Hepatocyte (in vitro differentiated cells): Measurements from ENCODE around the gene SLC39A8.

Source experiments
- EZH2 ChIP-seq: fragments of 200-600 bp; sonication (generic); IDR thresholded peaks from 2 replicates; pipeline ENCODE4 v1.6.1; 2016; ENCODE audit warnings: antibody characterized with exemption, mild to moderate bottlenecking, borderline replicate concordance
- EZH2phosphoT487 ChIP-seq: fragments of 200-600 bp; sonication (generic); IDR thresholded peaks from one replicate; pipeline ENCODE4 v1.6.1; 2018; ENCODE audit warnings: antibody characterized with exemption, mild to moderate bottlenecking, low read depth, moderate library complexity; ENCODE audit not compliant: unreplicated experiment, severe bottlenecking
- TF ChIP-seq, protein P1 (sequence below): fragments of 200-600 bp; sonication (generic); IDR thresholded peaks from 2 replicates; pipeline ENCODE4 v1.5.1; 2016; ENCODE audit warnings: antibody characterized with exemption, mild to moderate bottlenecking; ENCODE audit not compliant: poor library complexity

DNA sequence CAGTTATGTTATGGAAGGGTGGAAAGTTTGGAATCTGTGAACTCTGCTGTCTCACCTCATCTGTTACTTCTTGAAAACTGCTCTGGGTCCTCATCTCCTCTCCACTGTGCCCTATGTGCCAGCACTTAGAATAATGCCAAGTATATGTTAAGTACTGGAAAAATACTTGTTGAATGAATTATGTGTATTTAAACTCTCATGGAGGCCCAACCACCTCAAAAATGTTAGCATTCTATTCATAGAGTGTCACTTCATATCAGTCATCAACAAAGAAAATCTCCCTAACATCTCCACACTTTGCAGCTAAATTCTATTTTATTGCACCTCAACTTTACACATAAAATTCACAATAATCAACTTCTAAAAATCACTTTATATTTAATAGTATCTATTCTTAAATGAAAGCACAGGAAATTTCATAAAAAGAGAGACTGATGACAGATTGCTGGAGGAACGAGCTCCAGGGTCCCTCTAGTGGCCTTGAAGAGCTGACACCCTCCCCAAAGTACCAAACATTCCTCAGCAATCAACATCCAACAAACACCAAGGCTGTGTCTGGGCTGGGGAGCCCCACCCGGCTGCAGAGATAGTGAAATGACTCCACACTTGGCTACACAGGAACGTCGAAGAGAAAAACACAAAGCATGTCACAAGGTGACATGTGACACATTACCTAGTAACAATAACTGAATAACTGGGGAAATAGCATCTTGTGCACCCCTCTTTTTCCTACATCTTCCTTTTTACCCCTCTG, 45.8 kb downstream of the SLC39A8 start:
- TF ChIP-seq, protein P1, sequence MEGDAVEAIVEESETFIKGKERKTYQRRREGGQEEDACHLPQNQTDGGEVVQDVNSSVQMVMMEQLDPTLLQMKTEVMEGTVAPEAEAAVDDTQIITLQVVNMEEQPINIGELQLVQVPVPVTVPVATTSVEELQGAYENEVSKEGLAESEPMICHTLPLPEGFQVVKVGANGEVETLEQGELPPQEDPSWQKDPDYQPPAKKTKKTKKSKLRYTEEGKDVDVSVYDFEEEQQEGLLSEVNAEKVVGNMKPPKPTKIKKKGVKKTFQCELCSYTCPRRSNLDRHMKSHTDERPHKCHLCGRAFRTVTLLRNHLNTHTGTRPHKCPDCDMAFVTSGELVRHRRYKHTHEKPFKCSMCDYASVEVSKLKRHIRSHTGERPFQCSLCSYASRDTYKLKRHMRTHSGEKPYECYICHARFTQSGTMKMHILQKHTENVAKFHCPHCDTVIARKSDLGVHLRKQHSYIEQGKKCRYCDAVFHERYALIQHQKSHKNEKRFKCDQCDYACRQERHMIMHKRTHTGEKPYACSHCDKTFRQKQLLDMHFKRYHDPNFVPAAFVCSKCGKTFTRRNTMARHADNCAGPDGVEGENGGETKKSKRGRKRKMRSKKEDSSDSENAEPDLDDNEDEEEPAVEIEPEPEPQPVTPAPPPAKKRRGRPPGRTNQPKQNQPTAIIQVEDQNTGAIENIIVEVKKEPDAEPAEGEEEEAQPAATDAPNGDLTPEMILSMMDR, result peak; percentile 71
- no peak for TF ChIP-seq EZH2
- TF ChIP-seq EZH2phosphoT487, result no peak
